PC-3 (cell line): ENCODE data around the gene KIF5C. TPM values are rescaled to one million over a fixed set of nuclear protein-coding genes. Genes with fewer than 3 reads are reported as not detected.

Experiments
- ATAC-seq: fragments of 200-7000 bp; cut with Tn5 transposase; 2 replicates; pipeline ENCODE4 v1.9.1; 2020; ENCODE audit warnings: mild to moderate bottlenecking, moderate library complexity
- BruUV-seq: library from RNA; stranded (reverse); fragments of 400-500 nt; replicated peaks from 2 replicates; lab custom pipeline; 2021; lab: Mats Ljungman, UMichigan
- CTCF ChIA-PET: fragments of 300-600 bp; sonication (Branson Sonifier 250); formaldehyde crosslinking; loops from one replicate; lab custom pipeline; 2022; ENCODE audit warnings: antibody characterized with exemption; lab: Charles Lee
- POLR2A ChIA-PET: fragments of 300-600 bp; sonication (Branson Sonifier 250); formaldehyde crosslinking; loops from one replicate; lab custom pipeline; 2022; ENCODE audit warnings: antibody characterized with exemption; ENCODE audit not compliant: unreplicated experiment; lab: Charles Lee
- DNase-seq: peaks from one replicate; pipeline ENCODE4 v3.0.0-alpha.2; 2015
- H2AFZ ChIP-seq: fragments of 300-600 bp; sonication (generic); 2 replicates; pipeline ENCODE4 v1.6.0; 2016; ENCODE audit warnings: antibody characterized with exemption, low read length
- H3F3A ChIP-seq: fragments of 300-600 bp; sonication (generic); one replicate; pipeline ENCODE4 v1.6.0; 2017; ENCODE audit warnings: antibody characterized with exemption, low read length, control low read depth, mild to moderate bottlenecking; ENCODE audit not compliant: unreplicated experiment
- H3K27ac ChIP-seq: fragments of 300-600 bp; sonication (generic); 2 replicates; pipeline ENCODE4 v1.5.1; 2016; ENCODE audit warnings: mild to moderate bottlenecking, low read length
- H3K27me3 ChIP-seq: fragments of 300-600 bp; sonication (generic); 2 replicates; pipeline ENCODE4 v1.6.1; 2016; ENCODE audit warnings: low read length, mixed read lengths
- H3K36me3 ChIP-seq: fragments of 300-600 bp; sonication (generic); 2 replicates; pipeline ENCODE4 v1.6.1; 2016; ENCODE audit warnings: low read depth, mixed run types, low read length, mixed read lengths
- H3K4me1 ChIP-seq: fragments of 300-600 bp; sonication (generic); 2 replicates; pipeline ENCODE4 v1.5.1; 2016; ENCODE audit warnings: low read length; ENCODE audit not compliant: insufficient read depth
- H3K4me2 ChIP-seq: fragments of 300-600 bp; sonication (generic); 2 replicates; pipeline ENCODE4 v1.6.0; 2016; ENCODE audit warnings: low read length
- H3K4me3 ChIP-seq: fragments of 300-600 bp; sonication (generic); 2 replicates; pipeline ENCODE4 v1.5.1; 2016; ENCODE audit warnings: mild to moderate bottlenecking, low read length, mixed read lengths
- H3K79me2 ChIP-seq: fragments of 300-600 bp; sonication (generic); 2 replicates; pipeline ENCODE4 v1.6.1; 2017; ENCODE audit warnings: low read length, mixed read lengths
- H3K9ac ChIP-seq: fragments of 300-600 bp; sonication (generic); 2 replicates; pipeline ENCODE4 v1.6.0; 2016; ENCODE audit warnings: mild to moderate bottlenecking, low read length
- H3K9me2 ChIP-seq: fragments of 300-600 bp; sonication (generic); replicated peaks from 2 replicates; pipeline ENCODE4 v1.6.1; 2016; ENCODE audit warnings: mixed run types, low read length, mixed read lengths
- H3K9me3 ChIP-seq: fragments of 300-600 bp; sonication (generic); 2 replicates; pipeline ENCODE4 v1.6.1; 2016; ENCODE audit warnings: low read length, mixed read lengths
- H4K20me1 ChIP-seq: fragments of 300-600 bp; sonication (generic); 2 replicates; pipeline ENCODE4 v1.6.1; 2016; ENCODE audit warnings: low read length, mixed read lengths
- EZH2 ChIP-seq: fragments of 300-600 bp; sonication (generic); IDR thresholded peaks from one replicate; pipeline ENCODE4 v1.6.1; 2017; ENCODE audit warnings: antibody characterized with exemption, mild to moderate bottlenecking, low read length; ENCODE audit not compliant: unreplicated experiment
- EZH2phosphoT487 ChIP-seq: fragments of 300-600 bp; sonication (generic); IDR thresholded peaks from 2 replicates; pipeline ENCODE4 v1.6.1; 2018; ENCODE audit warnings: mild to moderate bottlenecking, antibody characterized with exemption, low read length, borderline replicate concordance
- intact Hi-C: fragments of 100-400 bp; cut with micrococcal nuclease; formaldehyde crosslinking; loops from 2 replicates; pipeline ENCODE4 v1.9.0; 2023
- total RNA-seq: library from RNA; depleted of rRNA; stranded (reverse); fragments of >200 nt; gene quantifications from 2 replicates; pipeline ENCODE4 v1.2.3, GENCODE V29; 2014
- TF ChIP-seq, protein P1 (sequence below): fragments of 300-600 bp; sonication (generic); conservative IDR thresholded peaks from 2 replicates; pipeline ENCODE4 v1.5.1; 2017; ENCODE audit warnings: antibody characterized with exemption, low read depth, mild to moderate bottlenecking, low read length

The KIF5C gene
- total RNA-seq, 1 experiment from 2014 or later, result 4.0 TPM

DNA sequence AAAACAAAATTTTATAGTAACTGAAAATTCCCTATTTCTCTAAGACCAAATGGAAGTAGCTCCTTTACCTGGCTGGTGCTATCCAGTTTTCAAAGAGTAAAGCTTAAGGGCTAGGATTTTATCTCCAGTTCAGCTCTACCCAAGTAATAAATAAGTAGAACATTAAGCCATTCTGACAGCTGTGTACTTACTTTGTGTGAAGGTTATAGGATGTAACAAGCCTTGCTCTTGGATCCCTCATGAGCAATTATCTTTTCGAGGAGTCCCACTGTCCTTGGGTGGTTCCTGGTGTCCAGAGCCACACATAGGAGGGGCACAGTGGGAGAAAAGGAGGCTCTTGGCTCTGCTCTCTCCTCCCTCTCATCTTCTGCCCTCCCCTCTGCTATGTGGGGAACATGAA is 45.5 kb downstream of the KIF5C start:
- no peak for TF ChIP-seq EZH2phosphoT487
- TF ChIP-seq, protein P1, sequence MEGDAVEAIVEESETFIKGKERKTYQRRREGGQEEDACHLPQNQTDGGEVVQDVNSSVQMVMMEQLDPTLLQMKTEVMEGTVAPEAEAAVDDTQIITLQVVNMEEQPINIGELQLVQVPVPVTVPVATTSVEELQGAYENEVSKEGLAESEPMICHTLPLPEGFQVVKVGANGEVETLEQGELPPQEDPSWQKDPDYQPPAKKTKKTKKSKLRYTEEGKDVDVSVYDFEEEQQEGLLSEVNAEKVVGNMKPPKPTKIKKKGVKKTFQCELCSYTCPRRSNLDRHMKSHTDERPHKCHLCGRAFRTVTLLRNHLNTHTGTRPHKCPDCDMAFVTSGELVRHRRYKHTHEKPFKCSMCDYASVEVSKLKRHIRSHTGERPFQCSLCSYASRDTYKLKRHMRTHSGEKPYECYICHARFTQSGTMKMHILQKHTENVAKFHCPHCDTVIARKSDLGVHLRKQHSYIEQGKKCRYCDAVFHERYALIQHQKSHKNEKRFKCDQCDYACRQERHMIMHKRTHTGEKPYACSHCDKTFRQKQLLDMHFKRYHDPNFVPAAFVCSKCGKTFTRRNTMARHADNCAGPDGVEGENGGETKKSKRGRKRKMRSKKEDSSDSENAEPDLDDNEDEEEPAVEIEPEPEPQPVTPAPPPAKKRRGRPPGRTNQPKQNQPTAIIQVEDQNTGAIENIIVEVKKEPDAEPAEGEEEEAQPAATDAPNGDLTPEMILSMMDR, result no peak
- Histone ChIP-seq H3K36me3 (no peaks in the 10 kb centered on the region), H3K4me2 (no peak overlapping the region), H3K4me3 (no peak overlapping the region), H3K9me3 (no peaks in the 10 kb centered on the region), H3K9me2 (no peaks in the 10 kb centered on the region), H2AFZ (no peak overlapping the region), H3K4me1 (no peaks in the 10 kb centered on the region), H3K27me3 (0 out of 2 replicates have a peak, but pooled peaks cover 5% of the 10 kb centered on the region), H4K20me1 (no peaks in the 10 kb centered on the region), H3K27ac (no peak overlapping the region), H3F3A (no peaks in the 10 kb centered on the region), H3K9ac (no peak overlapping the region), H3K79me2 (no peaks in the 10 kb centered on the region)
- ATAC-seq (no peak), DNase-seq (no peak)
- BruUV-seq, result no TSS peak
- POLR2A ChIA-PET, result no interaction called here
- intact Hi-C loops, result no loop called here
- CTCF ChIA-PET, result no interaction called here

DNA sequence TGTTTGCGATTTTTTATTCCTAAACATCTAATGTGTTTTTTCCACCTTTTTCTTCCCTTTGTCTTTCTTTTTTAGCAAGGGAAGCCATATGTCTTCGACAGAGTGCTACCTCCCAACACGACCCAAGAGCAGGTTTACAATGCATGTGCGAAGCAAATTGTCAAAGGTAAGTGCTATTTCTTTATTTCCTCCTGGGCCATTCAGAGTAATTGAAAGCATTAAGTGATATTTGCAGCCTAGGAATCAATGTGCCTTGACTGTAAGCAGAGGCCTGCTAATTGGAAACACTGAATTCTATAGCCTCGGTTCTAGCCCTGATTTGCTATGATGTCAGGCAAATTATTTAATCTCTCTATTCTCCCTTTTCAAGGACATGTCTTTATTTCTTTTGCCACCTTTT is 47.0 kb downstream of the KIF5C start:
- DNase-seq (no peak), ATAC-seq (no peak)
- H3K9me3 ChIP-seq, result no peaks in the 10 kb centered on the region
- H3K4me2 ChIP-seq, result no peak overlapping the region
- BruUV-seq, result no TSS peak
- TF ChIP-seq EZH2phosphoT487, result no peak
- TF ChIP-seq, protein P1, result no peak
- no peak for TF ChIP-seq EZH2
- ChIA-PET POLR2A (no interaction called here), CTCF (no interaction called here)
- no peaks in the 10 kb centered on the region for H3K36me3 ChIP-seq
- no peak overlapping the region for H3K9ac ChIP-seq
- H3F3A ChIP-seq, result no peaks in the 10 kb centered on the region
- H3K4me1 ChIP-seq, result peaks cover 3% of the 10 kb centered on the region; the same call in 1 of the 2 replicates
- 0 out of 2 replicates have a peak, but pooled peaks cover 5% of the 10 kb centered on the region for H3K27me3 ChIP-seq
- H3K27ac ChIP-seq, result no peak overlapping the region
- no peak overlapping the region for H2AFZ ChIP-seq
- no peaks in the 10 kb centered on the region for H3K79me2 ChIP-seq
- H3K4me3 ChIP-seq, result no peak overlapping the region
- no peaks in the 10 kb centered on the region for H4K20me1 ChIP-seq
- intact Hi-C loops, result no loop called here
- H3K9me2 ChIP-seq, result no peaks in the 10 kb centered on the region

DNA sequence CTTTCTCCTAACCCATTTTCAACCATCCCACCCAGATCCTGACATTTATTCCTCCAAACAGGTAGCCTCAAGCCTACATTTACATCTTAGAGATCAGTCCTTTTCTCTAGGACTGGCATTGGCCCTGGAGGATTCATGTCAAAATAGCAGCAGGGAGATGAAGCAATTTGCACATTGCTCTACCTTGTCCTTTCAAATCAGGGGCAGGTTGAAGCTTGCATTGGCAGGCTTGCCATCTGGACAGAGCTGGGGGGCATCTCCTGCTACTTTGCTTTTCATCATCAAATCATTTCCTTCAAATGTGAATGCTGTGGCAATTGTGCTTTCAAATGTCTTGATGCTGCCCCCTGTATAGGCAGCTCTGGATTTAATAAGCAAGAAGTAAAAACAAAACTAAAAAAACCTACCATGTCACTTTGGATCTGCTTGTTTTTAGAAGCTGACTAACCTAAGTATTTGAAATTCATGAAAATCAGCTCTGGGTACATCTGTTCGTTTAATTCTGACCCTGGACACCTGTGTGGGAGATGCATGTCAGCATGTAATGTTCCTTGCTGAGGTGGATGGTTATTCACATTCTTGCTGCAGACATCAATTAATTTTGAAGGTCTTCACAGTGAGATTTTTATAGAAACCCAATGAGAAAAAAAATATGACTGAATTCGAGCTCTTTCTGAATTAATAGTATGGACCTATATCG is 47.9 kb downstream of the KIF5C start:
- H2AFZ ChIP-seq, result no peak overlapping the region
- H4K20me1 ChIP-seq, result no peaks in the 10 kb centered on the region
- H3K4me1 ChIP-seq, result peaks cover 5% of the 10 kb centered on the region; the same call in 1 of the 2 replicates
- H3K9me3 ChIP-seq, result no peaks in the 10 kb centered on the region
- no peaks in the 10 kb centered on the region for H3F3A ChIP-seq
- ChIA-PET CTCF (no interaction called here), POLR2A (no interaction called here)
- TF ChIP-seq, protein P1, result no peak
- TF ChIP-seq EZH2, result no peak
- TF ChIP-seq EZH2phosphoT487, result no peak
- no peaks in the 10 kb centered on the region for H3K79me2 ChIP-seq
- H3K27ac ChIP-seq, result no peak overlapping the region
- no peak overlapping the region for H3K4me3 ChIP-seq
- H3K9ac ChIP-seq, result no peak overlapping the region
- H3K4me2 ChIP-seq, result no peak overlapping the region
- intact Hi-C loops, result no loop called here
- no peaks in the 10 kb centered on the region for H3K9me2 ChIP-seq
- no TSS peak for BruUV-seq
- ATAC-seq, result no peak
- H3K27me3 ChIP-seq, result 0 out of 2 replicates have a peak, but pooled peaks cover 5% of the 10 kb centered on the region
- H3K36me3 ChIP-seq, result no peaks in the 10 kb centered on the region
- no peak for DNase-seq
